ENCODE measurements around the gene COX6B2. TPM values are rescaled to one million over a fixed set of nuclear protein-coding genes. Genes with fewer than 3 reads are reported as not detected.

The COX6B2 gene
- total RNA-seq, 1 donor from 2014 or later: 0.16 TPM

DNA sequence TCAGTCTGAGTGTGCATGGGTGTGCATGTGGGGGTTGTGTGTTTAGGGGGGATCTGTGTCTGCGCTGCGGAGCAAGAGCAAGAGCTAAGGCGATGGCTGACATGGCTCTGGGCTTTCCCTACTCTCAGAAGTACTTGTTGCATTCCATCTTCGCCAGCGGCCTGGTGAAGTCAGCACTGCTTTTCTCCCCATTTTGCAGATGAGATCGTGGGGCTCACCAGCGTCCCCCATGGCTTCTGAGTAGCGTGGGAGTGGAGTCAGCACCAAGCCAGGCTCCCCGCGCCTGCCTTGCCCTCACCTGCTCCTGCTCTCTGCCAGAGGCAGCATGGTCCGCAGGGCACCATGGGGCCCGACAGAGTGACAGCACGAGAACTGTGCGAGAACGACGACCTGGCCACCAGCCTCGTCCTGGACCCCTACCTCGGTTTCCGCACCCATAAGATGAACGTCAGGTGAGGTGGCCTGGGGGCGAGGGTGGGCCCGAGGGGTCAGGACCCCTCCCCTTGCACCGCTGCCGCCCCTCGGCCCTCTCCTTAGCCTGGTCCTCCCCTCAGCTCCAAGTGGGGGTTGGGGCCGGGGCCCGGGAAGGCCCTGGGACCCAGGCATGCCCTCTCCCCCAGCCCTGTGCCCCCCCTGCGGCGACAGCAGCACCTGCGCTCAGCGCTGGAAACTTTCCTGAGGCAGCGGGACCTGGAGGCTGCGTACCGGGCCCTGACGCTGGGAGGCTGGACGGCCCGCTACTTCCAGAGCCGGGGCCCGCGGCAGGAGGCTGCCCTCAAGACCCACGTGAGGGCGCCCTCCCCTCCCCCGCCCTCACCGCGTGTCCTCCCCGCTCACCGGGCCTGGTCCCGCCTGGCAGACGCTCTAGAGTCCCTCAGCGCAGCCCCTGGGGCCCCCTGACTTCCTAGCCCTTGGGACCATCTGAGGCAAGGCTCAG, 12.7 kb downstream of the COX6B2 start:
- no peak for DNase-seq (ENCODE audit: low read depth, low spot score)
- H3K27ac Mint-ChIP-seq (ENCODE audit: unreplicated experiment): peak overlapping the region; percentile 86
- no peaks in the 10 kb centered on the region for H3K9me3 Mint-ChIP-seq
- peaks cover 28% of the 10 kb centered on the region for H3K4me1 Mint-ChIP-seq
- H3K36me3 Mint-ChIP-seq (ENCODE audit: low read depth): no peaks in the 10 kb centered on the region
- H3K4me3 Mint-ChIP-seq: peak overlapping the region; percentile 88
- no peak for TF ChIP-seq CTCF (conservative IDR thresholded peaks at IDR 0.05)
- peaks cover 5% of the 10 kb centered on the region for H3K27me3 Mint-ChIP-seq (ENCODE audit: low read depth)

DNA sequence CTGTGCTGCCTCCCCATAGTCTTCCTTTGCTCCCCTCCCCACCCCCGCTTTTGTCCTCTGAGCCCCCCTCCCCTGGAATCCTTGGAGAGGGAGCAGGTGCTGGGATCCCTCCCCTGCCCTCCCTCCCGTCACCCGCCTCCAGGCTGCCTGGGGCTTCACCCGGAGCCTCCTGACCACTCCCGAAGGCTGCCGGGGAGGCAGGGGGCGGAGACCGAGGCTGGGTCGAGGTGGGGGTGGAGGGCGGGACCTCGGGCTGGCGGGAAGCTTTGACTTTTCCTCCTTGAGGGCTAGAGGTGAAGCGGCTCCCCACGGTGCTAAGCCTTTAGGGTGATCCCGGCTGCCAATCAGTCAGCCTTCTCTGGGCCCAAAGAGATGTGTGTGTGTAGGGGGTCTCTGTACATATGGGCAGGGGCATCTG, 13.3 kb downstream of the COX6B2 start:
- H3K4me1 Mint-ChIP-seq: peaks cover 28% of the 10 kb centered on the region
- H3K27me3 Mint-ChIP-seq (ENCODE audit: low read depth): peaks cover 6% of the 10 kb centered on the region
- H3K27ac Mint-ChIP-seq (ENCODE audit: unreplicated experiment): peak overlapping the region; percentile 86
- H3K36me3 Mint-ChIP-seq (ENCODE audit: low read depth): no peaks in the 10 kb centered on the region
- no peaks in the 10 kb centered on the region for H3K9me3 Mint-ChIP-seq
- DNase-seq (ENCODE audit: low read depth, low spot score): peak; percentile 50
- H3K4me3 Mint-ChIP-seq: peak overlapping the region; percentile 88
- TF ChIP-seq CTCF (conservative IDR thresholded peaks at IDR 0.05): no peak

DNA sequence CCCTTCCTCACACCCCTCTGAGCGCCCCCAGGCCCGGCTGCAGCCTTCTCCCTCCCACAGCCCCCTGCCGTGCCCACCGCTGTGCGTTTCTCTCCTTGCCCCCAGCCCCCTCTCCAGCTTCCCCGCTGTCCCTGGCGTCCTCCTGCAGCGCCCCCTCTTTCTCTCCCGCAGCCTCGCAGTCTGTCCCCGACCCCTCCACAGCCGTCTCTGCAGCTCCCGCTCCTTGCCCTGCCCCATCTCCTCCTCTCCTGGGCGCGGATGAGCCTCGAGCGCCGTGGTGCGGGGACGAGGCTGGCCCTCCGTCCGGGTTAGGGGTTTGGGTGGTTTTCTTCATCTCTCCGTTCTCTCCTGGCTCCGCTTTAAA, 13.8 kb downstream of the COX6B2 start:
- DNase-seq (ENCODE audit: low read depth, low spot score): peak; percentile 25
- no peak for TF ChIP-seq CTCF (conservative IDR thresholded peaks at IDR 0.05)
- H3K36me3 Mint-ChIP-seq (ENCODE audit: low read depth): no peaks in the 10 kb centered on the region
- H3K4me1 Mint-ChIP-seq: peaks cover 28% of the 10 kb centered on the region
- H3K27me3 Mint-ChIP-seq (ENCODE audit: low read depth): peaks cover 7% of the 10 kb centered on the region
- H3K9me3 Mint-ChIP-seq: no peaks in the 10 kb centered on the region
- peak overlapping the region; percentile 84 for H3K4me3 Mint-ChIP-seq
- H3K27ac Mint-ChIP-seq (ENCODE audit: unreplicated experiment): no peak overlapping the region

- no peak for TF ChIP-seq CTCF (conservative IDR thresholded peaks at IDR 0.05)
- DNase-seq (ENCODE audit: low read depth, low spot score): no peak
- peak overlapping the region; percentile 98 for H3K4me3 Mint-ChIP-seq
- H3K27me3 Mint-ChIP-seq (ENCODE audit: low read depth): peaks cover 7% of the 10 kb centered on the region
- peak overlapping the region; percentile 81 for H3K27ac Mint-ChIP-seq (ENCODE audit: unreplicated experiment)
- no peaks in the 10 kb centered on the region for H3K36me3 Mint-ChIP-seq (ENCODE audit: low read depth)
- H3K4me1 Mint-ChIP-seq: peaks cover 28% of the 10 kb centered on the region
- H3K9me3 Mint-ChIP-seq: no peaks in the 10 kb centered on the region
Observed at GRCh38 chr19:55339889-55340783, 14.4 kb downstream of the COX6B2 start.

DNA sequence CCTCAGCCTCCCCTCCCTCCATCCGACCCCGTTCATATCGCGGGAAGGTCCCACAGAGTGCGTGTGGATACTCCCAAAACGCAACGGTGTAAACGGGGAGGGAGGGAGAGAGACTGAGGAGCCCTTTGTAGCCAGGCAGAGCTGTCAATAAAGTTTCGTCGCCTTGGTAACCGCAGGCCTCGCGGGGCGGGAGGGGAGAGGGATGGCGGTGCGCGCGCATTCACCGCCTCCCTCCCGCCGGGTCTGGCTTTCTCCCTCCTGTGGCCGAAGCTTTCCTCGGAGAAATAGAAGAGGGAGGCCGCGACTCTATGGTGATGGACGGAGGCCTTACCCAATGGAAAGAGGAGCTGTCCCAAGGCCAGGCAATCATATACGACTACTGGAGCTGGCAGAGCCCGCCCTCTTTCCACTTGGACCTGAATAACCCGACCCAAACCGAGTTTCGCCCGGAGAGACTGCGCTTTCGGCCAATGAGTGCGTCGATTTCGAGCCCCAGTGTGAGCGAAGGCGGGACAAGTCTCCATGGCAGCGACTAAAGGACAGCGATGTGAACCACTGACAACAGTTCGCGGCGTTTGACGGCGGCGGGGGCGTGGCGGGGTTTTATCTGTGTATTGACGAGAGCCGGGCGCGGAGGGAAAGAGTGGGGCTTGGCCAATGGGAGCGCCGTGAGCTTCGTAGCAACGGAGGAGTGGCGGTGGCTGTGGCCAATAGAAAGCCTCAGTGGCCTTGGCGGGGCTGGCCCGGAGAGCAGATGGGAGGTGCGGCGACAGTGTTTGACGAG, 15.2 kb downstream of the COX6B2 start, which contains the start of gene KMT5C:
Gene KMT5C, plus strand, starts transcription at position 772 of the 784 bp plus-strand sequence. CDS start 2,061 bp downstream, outside the sequence.
- H3K36me3 Mint-ChIP-seq (ENCODE audit: low read depth): no peaks in the 10 kb centered on the region
- peak within 1 kb of the TSS; percentile 98 for H3K4me3 Mint-ChIP-seq
- peak; percentile 45 for TF ChIP-seq CTCF (conservative IDR thresholded peaks at IDR 0.05)
- peaks cover 25% of the 10 kb centered on the region for H3K4me1 Mint-ChIP-seq
- H3K27me3 Mint-ChIP-seq (ENCODE audit: low read depth): peaks cover 7% of the 10 kb centered on the region
- peak; percentile 100 for DNase-seq (ENCODE audit: low read depth, low spot score)
- H3K27ac Mint-ChIP-seq (ENCODE audit: unreplicated experiment): peak within 1 kb of the TSS; percentile 96
- no peaks in the 10 kb centered on the region for H3K9me3 Mint-ChIP-seq
